Hepatocyte (in vitro differentiated cells): ENCODE results near the gene ADAM10.

Experiments used
- CTCF ChIP-seq: fragments of 200-600 bp; sonication (generic); IDR thresholded peaks from 2 replicates; pipeline ENCODE4 v1.5.1; 2016; ENCODE audit warnings: antibody characterized with exemption, mild to moderate bottlenecking; ENCODE audit not compliant: poor library complexity
- EZH2 ChIP-seq: fragments of 200-600 bp; sonication (generic); IDR thresholded peaks from 2 replicates; pipeline ENCODE4 v1.6.1; 2016; ENCODE audit warnings: antibody characterized with exemption, mild to moderate bottlenecking, borderline replicate concordance
- EZH2phosphoT487 ChIP-seq: fragments of 200-600 bp; sonication (generic); IDR thresholded peaks from one replicate; pipeline ENCODE4 v1.6.1; 2018; ENCODE audit warnings: antibody characterized with exemption, mild to moderate bottlenecking, low read depth, moderate library complexity; ENCODE audit not compliant: unreplicated experiment, severe bottlenecking

- TF ChIP-seq CTCF (no peak), EZH2phosphoT487 (no peak), EZH2 (no peak)
Observed at GRCh38 chr15:58777107-58777506, 27.6 kb upstream of the ADAM10 start.
